SH-SY5Y (cell line): Measurements from ENCODE around the gene DNAJC5G.

Experiments
- GATA2 ChIP-seq: IDR thresholded peaks from 2 replicates; pipeline ENCODE4 v1.6.1; 2011; ENCODE audit warnings: mild to moderate bottlenecking, low read depth, low read length
- GATA3 ChIP-seq: IDR thresholded peaks from 2 replicates; pipeline ENCODE4 v1.6.1; 2011; ENCODE audit warnings: low read depth, mild to moderate bottlenecking, low read length, moderate library complexity

DNA sequence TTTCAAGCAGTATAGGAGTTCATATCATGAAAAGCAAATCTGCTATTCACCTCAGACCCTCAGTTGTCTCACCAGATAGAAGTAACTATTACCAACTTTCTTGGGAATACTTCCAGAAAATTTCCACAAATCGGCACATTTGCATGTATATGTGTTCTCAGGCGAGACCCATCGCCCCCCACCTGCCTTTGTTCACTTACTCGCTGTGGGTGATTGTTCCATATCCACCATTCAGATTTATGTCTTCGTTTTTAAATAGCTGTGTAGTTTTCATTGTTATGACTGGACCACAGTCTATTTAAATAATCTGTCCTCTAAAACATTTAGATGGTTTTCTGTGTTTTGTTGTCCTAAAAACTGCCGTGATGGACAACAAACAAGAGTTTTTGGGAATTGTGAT, 10.2 kb downstream of the DNAJC5G start:
- TF ChIP-seq GATA3 (no peak), GATA2 (no peak)
